ENCODE measurements around the gene LRMDA. TPM values are rescaled to one million over a fixed set of nuclear protein-coding genes. Genes with fewer than 3 reads are reported as not detected.

Gene LRMDA
- total and polyA plus RNA-seq, 2 of the 8 experiments (the other 6 are each of a cell fraction or from before 2014, with no cell fraction given), result 0.86 to 2.8 TPM

DNA sequence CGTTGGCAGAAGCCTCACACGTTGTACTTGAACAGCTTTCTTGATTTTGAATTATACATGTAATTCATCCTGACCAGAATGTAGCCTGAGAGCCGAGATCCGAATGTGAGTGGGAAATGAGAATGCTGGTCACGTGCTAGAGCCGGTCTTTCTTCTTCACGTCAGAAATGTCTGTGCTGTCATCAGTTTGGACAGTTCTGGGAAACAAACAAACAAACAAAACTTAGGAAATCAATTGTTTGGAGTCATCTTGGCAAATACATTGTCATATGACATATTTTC, 729.8 kb downstream of the LRMDA start (continued):
- no peak for TF ChIP-seq EGR1 (IDR thresholded peaks at IDR 0.05; ENCODE audit: borderline replicate concordance, low read depth, low read length)
- TF ChIP-seq NRF1 (IDR thresholded peaks at IDR 0.05; ENCODE audit: low read depth, low read length), result no peak
- no peak for TF ChIP-seq CREB1 (IDR thresholded peaks at IDR 0.05)
- TF ChIP-seq RNF2 (IDR thresholded peaks at IDR 0.05; ENCODE audit: borderline replicate concordance, low read depth, low read length, missing control alignments, poor library complexity, severe bottlenecking), result no peak
- TF ChIP-seq TAF7 (optimal IDR thresholded peaks at IDR 0.05; ENCODE audit: borderline replicate concordance, low read depth, low read length), result no peak
- no peak for TF ChIP-seq SRF (IDR thresholded peaks at IDR 0.05; ENCODE audit: low read depth, low read length)
